Stimulated activated CD4-positive, alpha-beta T cell treated with anti-CD3 and anti-CD28 coated beads, Interleukin-15, amount 100 ng/mL, for 48 hours (primary cell): ENCODE data around the gene KCNH8.

Experiments used
- DNase-seq, 2 donors: peaks; one replicate each; pipeline ENCODE4 v3.0.0-alpha.2; 2020; ENCODE audit warnings: low read depth in 2 of 2

Gene KCNH8

GRCh38 chr3:19250959-19251610 lies 102.8 kb downstream of the KCNH8 start:
- no peak for DNase-seq

- no peak for DNase-seq
These were observed 105.9 kb downstream of the KCNH8 start for GRCh38 chr3:19254189-19254588.

DNA sequence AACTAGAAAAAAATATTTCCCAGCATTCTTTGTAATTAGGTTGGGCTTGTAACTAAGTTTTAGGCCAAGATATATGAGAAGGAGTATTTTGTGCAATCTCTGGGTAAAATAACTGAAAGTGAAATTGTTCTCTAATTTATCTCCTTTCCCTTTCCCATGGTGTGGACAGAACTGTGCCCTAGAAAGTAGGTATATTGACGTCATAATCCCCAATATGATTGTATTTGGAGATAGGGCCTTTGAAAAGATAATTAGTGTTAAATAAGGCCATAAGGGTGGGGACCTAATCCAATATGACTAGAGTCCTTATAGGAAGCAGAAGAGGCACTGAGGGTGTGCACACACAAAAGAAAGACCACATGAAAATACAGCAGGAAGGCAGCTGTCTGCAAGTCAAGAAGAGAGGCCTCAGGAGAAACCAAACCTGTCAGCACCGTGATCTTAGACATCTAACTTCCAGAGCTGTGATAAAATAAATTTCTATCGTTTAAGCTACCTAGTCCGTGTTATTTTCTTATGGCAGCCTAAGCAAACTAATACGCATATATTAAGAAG lies 106.6 kb downstream of the KCNH8 start:
- no peak for DNase-seq

DNA sequence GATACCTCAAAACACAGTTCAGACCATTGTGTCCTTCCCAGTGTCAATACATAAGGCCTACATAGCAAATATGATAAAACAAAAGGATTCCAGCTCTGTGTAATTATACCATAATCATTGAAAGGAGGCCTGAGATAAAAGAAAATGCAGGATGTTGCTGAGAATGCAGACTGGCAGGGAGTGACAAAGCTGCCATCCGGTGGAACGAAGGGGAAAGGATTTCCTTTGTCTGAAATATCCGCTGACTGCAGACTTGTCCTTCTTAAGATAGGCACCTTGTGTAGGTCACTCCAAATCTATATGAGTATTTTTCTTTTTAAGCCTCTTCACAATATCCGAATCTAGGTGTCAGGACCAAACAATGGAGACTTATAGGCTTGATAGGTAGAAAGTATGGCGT lies 108.0 kb downstream of the KCNH8 start:
- no peak for DNase-seq

GRCh38 chr3:19263606-19264005 lies 115.3 kb downstream of the KCNH8 start:
- no peak for DNase-seq

GRCh38 chr3:19264424-19264823 lies 116.1 kb downstream of the KCNH8 start:
- no peak for DNase-seq

DNA sequence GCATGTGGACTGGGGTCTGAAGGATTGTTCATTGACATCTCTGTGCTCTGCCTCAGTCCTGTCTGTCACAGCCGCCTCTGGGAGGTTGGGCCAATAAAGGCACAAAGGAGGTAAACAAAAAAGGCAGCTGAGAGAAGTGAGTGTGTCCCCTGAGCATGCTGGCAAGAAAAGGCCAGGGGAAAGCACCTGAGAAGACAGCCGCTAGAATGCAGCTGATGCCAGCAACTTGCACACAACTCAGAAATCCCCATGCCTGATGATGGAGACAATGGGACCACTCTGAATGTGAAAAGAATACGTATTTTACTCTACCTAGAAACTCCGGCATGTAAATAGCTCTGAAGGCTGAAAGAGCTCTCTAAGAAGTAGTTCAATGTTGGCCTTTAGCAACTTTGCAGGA lies 118.7 kb downstream of the KCNH8 start:
- no peak for DNase-seq

DNA sequence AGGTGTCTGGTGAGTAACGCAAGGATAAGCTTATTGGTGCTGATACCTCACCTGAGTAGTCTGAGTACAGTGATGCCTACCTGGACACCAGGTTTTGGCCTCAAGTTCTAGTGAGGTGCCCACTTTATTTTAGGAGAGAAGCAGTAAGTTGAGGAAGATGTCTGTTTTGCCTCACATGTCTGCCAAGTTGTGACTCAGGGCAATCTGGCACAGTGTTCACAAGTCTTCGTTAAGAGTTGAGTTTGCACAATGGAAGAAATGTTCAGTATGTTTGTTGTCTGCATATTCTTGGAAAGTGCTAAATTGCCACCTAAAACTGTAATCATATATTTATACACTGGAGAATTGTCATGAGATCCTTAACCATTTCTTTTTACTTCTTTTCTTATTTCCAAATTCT lies 122.2 kb downstream of the KCNH8 start:
- DNase-seq = no peak

DNA sequence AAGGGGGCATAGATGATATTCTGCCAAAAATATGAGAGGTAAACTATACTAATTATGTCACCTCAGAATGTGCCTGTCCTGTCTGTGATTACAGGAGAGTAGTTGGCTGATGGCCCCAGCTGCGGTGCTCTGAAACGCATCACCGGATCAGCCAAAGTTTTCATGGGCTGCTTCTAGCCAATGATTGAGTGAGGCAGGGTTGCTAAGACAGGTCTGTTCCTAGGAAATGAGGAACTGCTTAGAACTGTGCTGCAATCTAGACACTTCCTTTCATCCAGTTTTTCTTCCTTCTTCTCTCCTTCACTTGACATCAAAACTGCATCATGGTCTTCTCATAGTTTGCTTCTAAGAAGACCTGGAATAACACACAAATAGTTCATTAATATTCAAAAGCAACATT lies 124.0 kb downstream of the KCNH8 start:
- no peak for DNase-seq

DNA sequence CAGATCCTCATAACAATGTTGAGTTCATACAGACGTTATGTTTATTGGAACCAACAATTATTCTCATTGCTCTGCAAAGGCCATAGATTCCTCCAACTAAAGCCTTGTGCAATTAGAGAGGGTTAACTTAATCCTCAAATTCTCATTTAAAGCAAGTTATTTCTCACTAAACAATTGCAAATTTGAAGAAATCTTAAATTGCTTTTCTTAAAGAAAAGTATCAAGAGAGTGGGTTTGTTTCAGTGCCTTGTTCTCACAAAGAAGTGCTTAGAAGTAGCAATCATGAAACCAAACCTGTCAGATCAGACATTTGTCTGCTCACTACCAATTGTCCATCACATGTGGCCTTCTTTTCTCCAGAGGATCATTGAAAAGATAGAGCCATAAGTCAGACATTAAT lies 124.8 kb downstream of the KCNH8 start:
- no peak for DNase-seq

DNA sequence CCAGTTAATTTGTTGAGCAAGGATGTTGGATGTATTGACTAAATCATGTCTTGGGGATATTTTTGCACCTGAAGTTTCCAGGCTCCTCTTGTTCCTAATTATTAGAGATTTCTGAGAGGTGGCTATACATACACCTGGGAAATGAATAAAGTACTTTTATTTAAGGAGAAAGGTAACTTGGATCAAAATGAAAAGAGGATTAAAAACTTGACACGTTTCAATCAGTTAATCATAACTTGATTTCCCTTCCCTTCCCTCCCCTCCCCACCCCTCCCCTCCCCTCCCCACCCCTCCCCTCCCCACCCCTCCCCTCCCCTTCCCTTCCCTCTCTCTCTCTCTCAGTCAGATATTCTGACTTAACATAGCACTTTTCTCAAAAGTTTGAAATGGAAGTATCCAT lies 126.3 kb downstream of the KCNH8 start:
- no peak for DNase-seq

GRCh38 chr3:19284974-19285373 lies 136.7 kb downstream of the KCNH8 start:
- DNase-seq = no peak

DNA sequence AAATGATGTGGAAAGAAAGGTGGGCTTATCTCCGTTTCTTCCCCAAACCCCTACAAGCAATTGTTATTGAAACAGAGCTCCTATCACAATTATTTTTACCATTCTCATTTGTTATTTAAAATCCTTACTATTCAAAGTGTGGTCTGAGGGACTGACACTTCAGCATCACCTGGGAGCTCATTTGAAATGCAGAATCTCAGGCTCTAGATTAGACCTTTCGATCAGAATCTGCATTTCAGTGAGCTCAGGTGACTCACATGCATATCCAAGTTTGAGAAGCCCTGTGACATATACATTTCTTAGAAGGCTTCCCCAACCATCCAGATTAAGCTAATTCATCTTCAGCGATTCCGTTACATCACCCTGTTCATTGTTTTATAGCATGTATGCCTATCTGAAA lies 145.0 kb downstream of the KCNH8 start:
- DNase-seq = no peak

- DNase-seq = no peak
These were observed 146.9 kb downstream of the KCNH8 start for GRCh38 chr3:19295208-19295607.

GRCh38 chr3:19331931-19332330 lies 183.6 kb downstream of the KCNH8 start:
- DNase-seq = no peak

GRCh38 chr3:19334120-19334519 lies 185.8 kb downstream of the KCNH8 start:
- no peak for DNase-seq

- no peak for DNase-seq
These were observed 190.5 kb downstream of the KCNH8 start for GRCh38 chr3:19338769-19339168.

DNA sequence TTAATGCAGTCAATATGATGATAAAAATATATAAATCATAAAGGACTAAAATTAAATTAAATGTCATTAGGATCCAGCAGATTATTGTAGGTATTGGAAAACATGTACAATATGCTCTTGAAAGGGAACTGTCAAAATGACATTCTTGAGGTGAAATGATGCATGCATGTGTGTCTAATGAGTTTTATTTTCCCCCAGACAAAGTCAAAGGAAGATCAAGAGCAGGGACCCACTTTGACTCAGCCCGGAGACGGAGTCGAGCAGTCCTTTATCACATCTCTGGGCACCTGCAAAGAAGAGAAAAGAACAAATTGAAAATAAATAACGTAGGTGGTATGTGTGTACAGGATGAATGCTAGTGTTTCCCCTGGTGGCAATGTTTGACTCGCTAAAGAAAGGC lies 194.1 kb downstream of the KCNH8 start:
- no peak for DNase-seq

DNA sequence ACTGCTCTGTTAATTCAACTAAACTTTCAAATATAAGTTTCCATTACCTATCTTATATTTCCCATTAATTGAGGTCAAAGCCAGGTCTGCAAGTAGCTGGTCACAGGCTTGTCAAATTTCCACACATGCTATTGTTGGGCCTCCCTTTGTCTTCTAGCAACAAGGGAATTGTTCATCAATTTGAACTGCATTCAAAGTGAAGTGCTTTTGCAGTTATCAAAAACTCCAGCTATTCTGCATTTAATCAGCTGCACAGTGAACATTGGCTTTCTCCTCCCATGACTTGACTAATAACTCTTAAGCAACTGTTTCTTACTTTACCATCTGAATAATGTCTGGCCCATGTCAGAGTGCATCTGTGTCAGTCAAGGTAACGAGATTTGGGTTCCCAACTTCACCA lies 198.4 kb downstream of the KCNH8 start:
- DNase-seq = no peak

DNA sequence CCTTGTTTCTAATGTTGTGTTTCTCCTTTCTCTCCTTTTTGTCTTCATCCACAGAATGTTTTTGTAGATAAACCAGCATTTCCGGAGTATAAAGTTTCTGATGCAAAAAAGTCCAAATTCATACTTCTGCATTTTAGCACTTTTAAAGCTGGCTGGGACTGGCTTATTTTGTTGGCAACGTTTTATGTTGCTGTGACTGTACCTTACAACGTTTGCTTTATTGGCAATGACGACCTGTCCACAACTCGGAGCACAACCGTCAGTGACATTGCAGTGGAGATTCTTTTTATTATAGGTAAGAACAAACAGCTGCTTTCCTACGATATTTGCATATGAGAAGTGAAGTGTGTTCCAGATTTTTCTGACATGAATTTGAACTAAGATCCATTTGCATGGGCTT lies 199.4 kb downstream of the KCNH8 start:
- DNase-seq = no peak

GRCh38 chr3:19348500-19348899 lies 200.2 kb downstream of the KCNH8 start:
- DNase-seq = no peak

DNA sequence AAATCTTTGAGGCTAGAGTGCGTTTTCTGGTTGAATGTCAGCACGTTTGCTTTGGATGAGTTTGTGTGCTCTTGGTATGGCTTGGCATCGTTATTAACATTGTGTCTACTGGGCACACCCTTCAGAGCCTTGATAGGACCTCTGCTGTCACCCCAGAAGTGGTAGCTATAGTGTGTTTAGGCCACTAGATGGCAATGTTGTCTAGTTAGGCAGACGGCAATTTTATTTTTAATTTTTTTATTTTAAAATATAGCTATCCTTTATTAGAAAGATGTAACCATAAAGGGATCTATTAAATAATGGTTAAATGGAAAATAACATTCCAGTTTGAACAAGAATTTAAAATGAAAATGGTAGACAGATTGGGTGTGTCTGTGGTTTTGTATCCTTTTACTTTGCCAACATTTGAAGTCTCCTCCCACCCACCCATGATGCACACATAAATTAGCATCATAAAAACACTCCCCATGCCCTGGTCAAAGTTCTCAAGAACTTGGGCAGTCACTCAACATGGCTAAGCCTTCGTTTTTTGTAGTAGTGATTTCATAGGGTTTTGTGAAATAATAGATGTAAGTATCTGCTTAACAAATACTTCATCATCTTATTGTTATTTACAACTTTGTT lies 200.7 kb downstream of the KCNH8 start:
- no peak for DNase-seq

- DNase-seq = no peak
These were observed 209.6 kb downstream of the KCNH8 start for GRCh38 chr3:19357947-19358346.

DNA sequence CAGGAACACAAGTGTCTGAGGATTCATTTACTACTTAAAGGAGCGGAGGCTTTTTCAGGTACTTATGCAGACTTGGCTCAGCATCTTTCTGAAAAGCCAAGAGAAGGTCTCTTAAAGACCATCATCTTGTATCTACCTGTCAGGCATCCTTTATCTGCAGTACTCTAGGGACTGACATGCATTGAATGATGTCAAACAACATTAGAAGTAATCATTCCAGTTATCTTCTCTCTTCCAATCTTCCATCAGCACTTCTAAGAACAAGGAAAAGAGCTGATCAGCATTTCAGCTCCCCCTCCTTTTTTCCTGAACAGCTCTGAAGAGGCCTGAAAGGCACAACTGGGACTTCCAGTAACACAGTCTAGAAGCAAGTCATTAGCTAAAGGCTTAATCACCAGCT lies 214.8 kb downstream of the KCNH8 start:
- no peak for DNase-seq
